Hepatic stellate cell (primary cell): ENCODE measurements around the gene FBXL20.
A peak's percentile ranks its signal among the peaks of the same experiment; 100 is the strongest.
"Not testable (repeated sequence)": the region's sequence is repeated elsewhere in the genome, so short reads cannot be mapped to it uniquely, and the experiment has no call there.

Experiments used
- DNase-seq: peaks from one replicate; pipeline ENCODE4 v3.0.0; 2011; ENCODE audit warnings: low spot score

FBXL20 gene

GRCh38 chr17:39401412-39402243, at the start of gene FBXL20:
Gene FBXL20 (minus strand): TSS chr17:39401626. CDS start chr17:39401402, 224 bp downstream.
- DNase-seq, result peak; percentile 99

- peak; percentile 96 for DNase-seq
Measured at GRCh38 chr17:39450847-39451581, 49.6 kb upstream of the FBXL20 start, which contains the start of gene MED1. Gene MED1 (minus strand): TSS chr17:39451263. CDS start chr17:39451062, 201 bp downstream.

- DNase-seq, result no peak
Measured at GRCh38 chr17:39450051-39450450, 48.6 kb upstream of the FBXL20 start.

DNA sequence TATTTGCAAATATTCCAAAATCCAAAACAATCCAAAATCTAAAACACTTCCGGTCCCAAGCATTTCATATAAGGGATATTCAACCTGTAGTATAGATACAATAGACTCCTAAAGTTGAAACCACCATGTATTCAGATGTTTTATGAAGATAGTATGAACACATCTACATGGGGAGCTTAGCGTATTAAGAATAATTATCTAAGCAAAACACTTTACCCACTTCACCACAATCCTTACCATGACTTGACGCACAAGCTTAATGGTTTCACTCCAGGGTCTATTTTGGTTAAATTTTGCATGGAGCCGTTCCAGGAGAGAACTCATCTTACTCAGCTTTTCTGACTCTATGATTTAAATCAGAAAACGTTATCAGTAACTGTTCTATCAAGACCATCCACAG, 46.1 kb upstream of the FBXL20 start:
- no peak for DNase-seq

DNA sequence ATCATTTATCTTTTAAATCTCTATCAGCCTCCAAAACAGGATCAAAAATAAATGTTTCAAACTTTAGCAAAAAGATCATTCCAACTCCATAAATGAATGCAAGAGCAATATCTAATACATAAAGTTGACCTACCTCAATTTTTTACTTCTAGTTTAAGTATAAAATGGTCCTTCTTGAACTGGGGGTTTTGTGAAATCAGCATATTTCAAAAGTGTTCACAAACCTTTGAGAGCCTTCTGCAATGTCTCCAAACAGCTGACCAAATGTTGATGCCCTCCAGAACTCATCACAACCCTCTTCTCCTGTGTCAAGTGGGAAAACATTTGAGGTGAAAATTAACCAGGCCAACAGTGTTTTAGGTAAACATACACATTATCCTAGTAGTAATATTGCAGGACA, 41.9 kb upstream of the FBXL20 start:
- no peak for DNase-seq

- not testable (repeated sequence) for DNase-seq
Measured at GRCh38 chr17:39439868-39440267, 38.4 kb upstream of the FBXL20 start.

DNA sequence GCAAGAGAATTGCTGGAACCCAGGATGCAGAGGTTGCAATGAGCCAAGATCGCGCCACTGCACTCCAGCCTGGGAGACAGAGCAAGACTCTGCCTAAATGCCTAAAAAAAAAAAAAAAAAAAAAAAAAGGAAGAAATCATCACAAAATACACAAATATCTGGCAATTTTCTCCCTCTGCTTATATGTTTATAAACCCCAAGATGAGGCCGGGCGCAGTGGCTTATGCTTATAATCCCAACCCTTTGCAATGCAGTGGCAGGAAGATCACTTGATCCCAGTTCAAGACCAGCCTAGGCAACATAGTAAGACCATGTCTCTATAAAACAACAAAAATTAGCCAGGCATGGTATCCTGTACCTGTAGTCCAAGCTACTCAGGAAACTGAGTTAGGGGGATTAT, 28.2 kb upstream of the FBXL20 start:
- DNase-seq, result no peak

- no peak for DNase-seq
Measured at GRCh38 chr17:39416141-39416540, 14.7 kb upstream of the FBXL20 start.

GRCh38 chr17:39410279-39410678, 8.9 kb upstream of the FBXL20 start:
- DNase-seq, result no peak

DNA sequence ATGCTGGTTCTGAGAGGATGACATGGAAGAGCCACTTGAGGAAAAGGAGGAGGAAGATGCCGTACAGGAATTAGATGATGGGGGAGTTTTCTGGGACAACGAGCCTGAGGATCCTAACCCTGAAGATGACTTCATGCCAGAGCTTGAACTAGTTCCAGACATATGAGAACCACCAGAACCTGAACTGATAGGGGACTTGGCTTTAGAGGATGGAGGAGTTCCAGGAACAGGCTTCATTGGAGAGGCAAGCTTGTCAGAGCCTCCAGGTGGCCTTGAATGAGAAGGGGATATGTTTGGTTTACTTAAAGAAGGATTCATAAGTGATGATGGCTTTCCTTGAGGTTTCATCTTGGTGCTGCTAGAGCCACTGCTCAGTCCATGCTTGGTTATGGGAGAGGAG, 6.9 kb upstream of the FBXL20 start:
- DNase-seq, result no peak

DNA sequence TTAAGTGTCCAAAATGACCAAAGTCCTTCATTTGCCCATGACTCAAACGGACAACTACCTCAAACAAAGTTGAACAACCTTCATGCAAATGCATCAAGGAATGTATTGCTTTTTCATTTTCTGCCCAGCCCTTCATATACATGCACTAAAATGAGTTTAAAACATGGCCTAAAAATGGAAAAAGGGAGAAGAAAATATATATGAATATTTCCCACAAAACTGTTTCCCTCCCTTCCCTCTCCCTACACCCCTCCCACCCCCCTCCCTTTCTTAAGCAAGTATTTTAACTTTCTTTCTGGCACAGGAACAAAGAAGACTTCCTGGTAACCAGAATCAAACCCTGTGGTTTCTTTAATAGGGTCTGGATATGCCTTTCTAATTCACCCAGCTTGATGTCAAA, 5.5 kb upstream of the FBXL20 start:
- DNase-seq, result no peak

DNA sequence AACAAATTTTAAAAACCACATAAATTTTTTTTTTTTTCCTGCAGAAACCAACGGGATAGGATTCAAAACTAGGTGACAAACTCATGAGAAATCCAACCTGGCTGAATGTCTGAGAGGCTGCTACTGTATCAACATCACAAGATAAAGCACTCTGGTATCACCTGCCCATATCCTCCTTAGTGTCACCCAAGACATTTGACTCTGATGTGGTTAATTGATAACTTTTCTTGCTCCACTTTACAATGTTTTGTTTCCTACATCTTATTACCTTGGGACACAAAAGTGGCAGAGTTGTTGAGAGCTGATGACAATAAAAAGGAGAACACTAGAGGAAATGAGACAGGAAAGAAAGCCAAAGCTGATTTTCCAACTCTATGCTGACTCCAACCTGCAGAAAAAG, 4.0 kb upstream of the FBXL20 start:
- DNase-seq, result no peak

- peak; percentile 76 for DNase-seq
Measured at GRCh38 chr17:39404542-39405378, 3.3 kb upstream of the FBXL20 start.

DNA sequence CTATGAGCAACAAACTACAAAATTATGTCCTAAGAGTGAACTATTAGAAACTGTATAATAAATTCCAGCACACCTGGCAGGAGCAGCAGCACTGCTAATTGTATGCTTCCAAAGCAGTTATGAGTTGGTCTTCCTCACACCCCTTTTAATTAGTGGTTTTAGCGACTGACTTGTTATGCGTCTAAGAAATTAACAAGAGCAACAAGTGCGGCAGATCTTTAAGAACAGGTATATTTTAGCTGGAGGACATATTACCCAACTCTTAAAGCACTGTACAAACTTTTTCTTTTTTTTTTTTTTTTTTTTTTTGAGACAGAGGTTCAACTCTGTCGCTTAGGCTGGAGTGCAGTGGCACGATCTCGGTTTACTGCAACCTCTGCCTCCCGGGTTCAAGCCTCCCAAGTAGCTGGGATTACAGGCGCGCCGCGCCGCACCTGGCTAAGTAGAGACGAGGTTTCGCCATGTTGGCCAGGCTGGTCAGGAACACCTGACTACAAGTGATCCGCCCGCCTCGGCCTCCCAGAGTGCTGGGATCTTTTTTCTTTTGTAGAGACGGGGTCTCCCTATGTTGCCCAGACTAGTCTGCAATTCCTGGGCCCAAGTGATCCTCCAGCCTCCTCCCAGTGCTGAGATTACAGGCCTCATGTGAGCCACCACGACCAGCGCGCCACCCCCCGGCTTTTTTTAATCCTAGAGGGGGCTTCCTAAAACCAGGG, 1.6 kb upstream of the FBXL20 start:
- DNase-seq, result no peak

- DNase-seq, result peak; percentile 95
Measured at GRCh38 chr17:39402244-39402889, 941 bp upstream of the FBXL20 start.

DNA sequence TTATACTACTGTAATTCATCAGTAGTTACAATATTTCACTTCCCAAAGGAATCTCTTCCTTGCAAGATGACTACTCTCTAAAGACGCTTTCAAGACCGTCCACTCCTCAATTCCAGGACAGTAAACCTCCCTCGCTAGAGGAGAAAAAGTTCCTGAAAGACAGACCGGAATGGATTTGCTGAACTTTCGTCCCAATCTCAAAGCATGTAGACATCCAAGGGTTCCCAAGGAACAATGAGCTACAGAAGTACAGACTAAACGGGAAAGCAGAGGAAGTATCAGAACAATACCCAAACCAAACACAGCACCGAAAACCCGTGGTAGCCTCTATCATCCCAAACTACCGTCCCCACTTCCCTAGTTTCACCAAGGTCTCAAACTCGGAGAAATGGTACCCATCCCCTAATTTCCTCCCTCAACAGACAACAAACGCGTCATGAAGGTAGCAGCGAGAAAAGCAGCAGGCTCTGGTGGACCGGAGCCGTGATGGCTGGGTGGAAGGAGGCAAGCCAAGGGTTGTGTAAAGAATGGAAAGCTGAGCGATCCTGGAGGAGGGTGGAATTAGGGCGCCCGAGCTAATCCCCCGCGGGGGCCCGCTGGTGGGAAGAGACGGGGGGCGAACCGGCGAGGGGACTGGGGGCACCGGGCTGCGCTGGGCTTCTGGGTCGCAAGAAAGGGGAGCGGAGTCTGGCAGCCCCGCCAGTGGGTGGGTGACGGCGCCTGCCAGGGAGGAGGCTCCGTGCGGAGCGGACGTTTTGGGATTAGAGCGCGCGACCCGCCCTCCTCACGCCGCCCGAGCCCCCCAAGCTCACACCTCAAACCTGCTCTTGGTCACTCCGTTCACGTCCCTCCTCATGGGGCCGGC, 647 bp downstream of the FBXL20 start:
- peak; percentile 34 for DNase-seq

DNA sequence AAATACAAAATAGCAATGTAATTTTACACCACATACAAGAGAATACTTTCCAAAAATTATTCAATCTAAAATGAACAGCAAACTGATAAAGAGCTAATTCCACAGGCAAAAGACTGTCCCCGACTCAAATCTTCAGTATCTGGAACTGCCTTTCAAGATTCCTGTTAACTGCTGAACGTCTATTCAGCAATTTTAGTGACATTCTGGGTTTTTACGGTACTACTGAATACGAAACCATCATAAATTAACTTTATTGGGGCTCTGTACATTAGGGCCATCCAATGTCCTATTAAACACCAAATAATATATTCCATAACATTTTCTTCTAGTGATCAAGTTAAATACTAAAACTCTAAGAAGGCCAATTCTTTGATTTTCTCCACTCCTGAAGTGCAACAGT, 1.6 kb downstream of the FBXL20 start:
- DNase-seq, result no peak

- DNase-seq, result no peak
Measured at GRCh38 chr17:39393736-39394135, 7.7 kb downstream of the FBXL20 start.

GRCh38 chr17:39391448-39391847, 10.0 kb downstream of the FBXL20 start:
- no peak for DNase-seq

DNA sequence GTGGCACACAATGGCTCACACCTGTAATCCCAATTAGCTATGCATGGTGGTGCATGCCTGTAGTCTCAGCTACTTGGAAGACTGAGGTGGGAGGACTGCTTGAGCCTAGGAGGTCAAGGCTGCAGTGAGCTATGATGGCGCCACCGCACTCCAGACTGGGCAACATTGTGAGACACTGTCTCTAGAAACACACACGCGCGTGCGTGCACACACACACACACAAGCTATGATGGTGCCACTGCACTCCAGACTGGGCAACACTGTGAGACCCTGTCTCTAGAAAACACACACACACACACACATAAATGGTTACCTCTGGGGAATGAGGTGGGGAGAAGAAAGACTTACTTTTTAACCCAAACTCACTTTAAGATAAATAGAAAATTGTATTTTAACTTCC, 16.4 kb downstream of the FBXL20 start:
- DNase-seq, result no peak
